Measurements from ENCODE around the gene HDAC4. TPM values are rescaled to one million over a fixed set of nuclear protein-coding genes. Genes with fewer than 3 reads are reported as not detected.

Gene HDAC4
- total and polyA plus RNA-seq, 2 of the 8 experiments (the other 6 are each of a cell fraction or from before 2014, with no cell fraction given) = 15.4 to 31.5 TPM

GRCh38 chr2:239024226-239024625 is 376.6 kb downstream of the HDAC4 start:
- H3K14ac ChIP-seq (ENCODE audit: insufficient read length) = no peak overlapping the region
- DNase-seq (ENCODE audit: low read depth in 1 of 2, low spot score in 2 of 2) = no peak
- H3K23me2 ChIP-seq (ENCODE audit: low read depth, low read length) = no peaks in the 10 kb centered on the region
- no peak overlapping the region for H3K9ac ChIP-seq (replicated peaks in 1 of 4; ENCODE audit: extremely low read depth in 1 of 4, low read depth in 3 of 4, low read length in 3 of 4)
- no peak overlapping the region for H2BK12ac ChIP-seq (ENCODE audit: low read depth, low read length)
- no peak overlapping the region for H3K56ac ChIP-seq (replicated peaks; ENCODE audit: insufficient read length, low read depth, low read length)
- H3K27me3 ChIP-seq (replicated peaks in 1 of 4; ENCODE audit: control insufficient read depth in 3 of 4, extremely low read depth in 1 of 4, insufficient read depth in 3 of 4, low read length in 3 of 4) = no peaks in the 10 kb centered on the region
- no peaks in the 10 kb centered on the region for H3K79me2 ChIP-seq (ENCODE audit: control insufficient read depth in 1 of 2, insufficient read depth in 2 of 2, low read length in 2 of 2)
- H3K4ac ChIP-seq (replicated peaks; ENCODE audit: insufficient read length, low read depth, low read length) = no peak overlapping the region
- H2BK15ac ChIP-seq (ENCODE audit: low read length) = no peak overlapping the region
- no peak overlapping the region for H3K4me2 ChIP-seq (ENCODE audit: insufficient read depth in 1 of 2, low read depth in 2 of 2, low read length in 2 of 2)
- ChIA-PET POLR2A (ENCODE audit: partially characterized antibody) (no interaction called here), CTCF (ENCODE audit: partially characterized antibody) (no interaction called here)
- no peak overlapping the region for H2BK5ac ChIP-seq (ENCODE audit: low read depth, low read length)
- 86% methylated on average over 7 of the region's 7 CpGs; no CpG with 5 or more reads in 1 of the 2 experiments for WGBS, 2 experiments (ENCODE audit: extremely low coverage in 1 of 2, insufficient coverage in 1 of 2, insufficient read length in 1 of 2, insufficient replicate concordance in 2 of 2, low coverage in 1 of 2, low lambda C conversion rate in 2 of 2, missing lambda C conversion rate in 1 of 2)
- H3K18ac ChIP-seq (ENCODE audit: extremely low read depth, low read length) = no peak overlapping the region
- no peaks in the 10 kb centered on the region for H3K79me1 ChIP-seq (ENCODE audit: low read depth, low read length)
- H3K36me3 ChIP-seq (ENCODE audit: control insufficient read depth in 2 of 4, insufficient read depth in 4 of 4, low read length in 3 of 4) = no peaks in the 10 kb centered on the region
- no peak overlapping the region for H3K27ac ChIP-seq (ENCODE audit: low read depth, low read length)
- H4K91ac ChIP-seq (replicated peaks; ENCODE audit: insufficient read length, low read length) = no peak overlapping the region
- peaks cover 0 to 1% of the 10 kb centered on the region in 2 experiments; a peak in 1 of 4 replicates for H3K9me3 ChIP-seq (ENCODE audit: insufficient read depth in 2 of 2, low read depth in 1 of 2, low read length in 1 of 2)
- H2AFZ ChIP-seq (ENCODE audit: low read length) = no peak overlapping the region
- no peak overlapping the region for H3K4me3 ChIP-seq (ENCODE audit: extremely low read depth in 1 of 4, insufficient read depth in 2 of 4, low read depth in 3 of 4, low read length in 4 of 4)
- no peak overlapping the region for H2BK120ac ChIP-seq (replicated peaks; ENCODE audit: low read depth, low read length)
- no peak overlapping the region for H4K5ac ChIP-seq (ENCODE audit: insufficient read length, low read depth, low read length)
- no peak overlapping the region for H4K8ac ChIP-seq (ENCODE audit: extremely low read depth, insufficient read depth, low read length)
- no peak for TF ChIP-seq KDM4A (IDR thresholded peaks at IDR 0.05; ENCODE audit: low read depth, low read length, severe bottlenecking)
- no peak for TF ChIP-seq USF2 (IDR thresholded peaks at IDR 0.05; ENCODE audit: low read length)
- no peak for TF ChIP-seq NRF1 (IDR thresholded peaks at IDR 0.05; ENCODE audit: low read depth, low read length)
- no peak for TF ChIP-seq SAP30 (IDR thresholded peaks at IDR 0.05; ENCODE audit: insufficient read depth, insufficient replicate concordance, low read length)
- TF ChIP-seq SIN3A (conservative IDR thresholded peaks at IDR 0.05 in 1 of 2, IDR thresholded peaks at IDR 0.05 in 1 of 2; ENCODE audit: low read depth in 1 of 2, low read length in 2 of 2) = no peak
- TF ChIP-seq BCL11A (IDR thresholded peaks at IDR 0.05; ENCODE audit: low read depth in 2 of 2, low read length in 2 of 2) = no peak
- TF ChIP-seq SRF (IDR thresholded peaks at IDR 0.05; ENCODE audit: low read depth, low read length) = no peak
- H4K20me1 ChIP-seq (replicated peaks in 1 of 2; ENCODE audit: control insufficient read depth in 1 of 2, insufficient read depth in 2 of 2, low read length in 2 of 2) = no peaks in the 10 kb centered on the region
- peaks cover 0 to 5% (median 1%) of the 10 kb centered on the region in 4 experiments; a peak in 3 of 7 replicates for H3K4me1 ChIP-seq (replicated peaks in 1 of 4; ENCODE audit: control insufficient read depth in 3 of 4, insufficient read depth in 4 of 4, low read length in 3 of 4)
- H3K23ac ChIP-seq (ENCODE audit: insufficient read length) = no peak overlapping the region
- FAIRE-seq = no peak
- H2BK20ac ChIP-seq (ENCODE audit: low read length) = no peak overlapping the region
- H2AK5ac ChIP-seq (ENCODE audit: low read depth, low read length) = no peak overlapping the region

Measured in H1 (cell line).